Measurements from ENCODE around the gene RBCK1. TPM values are rescaled to one million over a fixed set of nuclear protein-coding genes. Genes with fewer than 3 reads are reported as not detected.

RBCK1 gene
- total and polyA plus RNA-seq, 9 of the 15 experiments (the other 6 are each of a cell fraction or from before 2014, with no cell fraction given) = 5.9 to 59.3 (median 26.5) TPM

DNA sequence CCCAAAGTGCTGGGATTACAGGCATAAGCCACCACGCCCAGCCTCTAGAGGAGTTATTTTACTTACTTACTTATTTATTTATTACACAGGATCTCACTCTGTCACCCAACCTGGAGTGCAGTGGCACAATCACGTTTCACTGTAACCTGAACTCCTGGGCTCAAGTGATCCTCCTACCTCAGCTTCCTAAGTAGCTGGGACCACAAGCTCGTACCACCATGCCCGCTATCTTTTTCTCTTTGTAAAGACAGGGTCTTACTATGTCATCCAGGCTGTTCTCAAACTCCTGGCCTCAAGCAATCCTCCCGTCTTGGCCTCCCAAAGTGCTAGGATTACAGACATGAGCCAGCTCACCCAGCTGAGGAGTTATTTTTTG lies 29.1 kb upstream of the RBCK1 start (continued):
- TF ChIP-seq, protein P1, sequence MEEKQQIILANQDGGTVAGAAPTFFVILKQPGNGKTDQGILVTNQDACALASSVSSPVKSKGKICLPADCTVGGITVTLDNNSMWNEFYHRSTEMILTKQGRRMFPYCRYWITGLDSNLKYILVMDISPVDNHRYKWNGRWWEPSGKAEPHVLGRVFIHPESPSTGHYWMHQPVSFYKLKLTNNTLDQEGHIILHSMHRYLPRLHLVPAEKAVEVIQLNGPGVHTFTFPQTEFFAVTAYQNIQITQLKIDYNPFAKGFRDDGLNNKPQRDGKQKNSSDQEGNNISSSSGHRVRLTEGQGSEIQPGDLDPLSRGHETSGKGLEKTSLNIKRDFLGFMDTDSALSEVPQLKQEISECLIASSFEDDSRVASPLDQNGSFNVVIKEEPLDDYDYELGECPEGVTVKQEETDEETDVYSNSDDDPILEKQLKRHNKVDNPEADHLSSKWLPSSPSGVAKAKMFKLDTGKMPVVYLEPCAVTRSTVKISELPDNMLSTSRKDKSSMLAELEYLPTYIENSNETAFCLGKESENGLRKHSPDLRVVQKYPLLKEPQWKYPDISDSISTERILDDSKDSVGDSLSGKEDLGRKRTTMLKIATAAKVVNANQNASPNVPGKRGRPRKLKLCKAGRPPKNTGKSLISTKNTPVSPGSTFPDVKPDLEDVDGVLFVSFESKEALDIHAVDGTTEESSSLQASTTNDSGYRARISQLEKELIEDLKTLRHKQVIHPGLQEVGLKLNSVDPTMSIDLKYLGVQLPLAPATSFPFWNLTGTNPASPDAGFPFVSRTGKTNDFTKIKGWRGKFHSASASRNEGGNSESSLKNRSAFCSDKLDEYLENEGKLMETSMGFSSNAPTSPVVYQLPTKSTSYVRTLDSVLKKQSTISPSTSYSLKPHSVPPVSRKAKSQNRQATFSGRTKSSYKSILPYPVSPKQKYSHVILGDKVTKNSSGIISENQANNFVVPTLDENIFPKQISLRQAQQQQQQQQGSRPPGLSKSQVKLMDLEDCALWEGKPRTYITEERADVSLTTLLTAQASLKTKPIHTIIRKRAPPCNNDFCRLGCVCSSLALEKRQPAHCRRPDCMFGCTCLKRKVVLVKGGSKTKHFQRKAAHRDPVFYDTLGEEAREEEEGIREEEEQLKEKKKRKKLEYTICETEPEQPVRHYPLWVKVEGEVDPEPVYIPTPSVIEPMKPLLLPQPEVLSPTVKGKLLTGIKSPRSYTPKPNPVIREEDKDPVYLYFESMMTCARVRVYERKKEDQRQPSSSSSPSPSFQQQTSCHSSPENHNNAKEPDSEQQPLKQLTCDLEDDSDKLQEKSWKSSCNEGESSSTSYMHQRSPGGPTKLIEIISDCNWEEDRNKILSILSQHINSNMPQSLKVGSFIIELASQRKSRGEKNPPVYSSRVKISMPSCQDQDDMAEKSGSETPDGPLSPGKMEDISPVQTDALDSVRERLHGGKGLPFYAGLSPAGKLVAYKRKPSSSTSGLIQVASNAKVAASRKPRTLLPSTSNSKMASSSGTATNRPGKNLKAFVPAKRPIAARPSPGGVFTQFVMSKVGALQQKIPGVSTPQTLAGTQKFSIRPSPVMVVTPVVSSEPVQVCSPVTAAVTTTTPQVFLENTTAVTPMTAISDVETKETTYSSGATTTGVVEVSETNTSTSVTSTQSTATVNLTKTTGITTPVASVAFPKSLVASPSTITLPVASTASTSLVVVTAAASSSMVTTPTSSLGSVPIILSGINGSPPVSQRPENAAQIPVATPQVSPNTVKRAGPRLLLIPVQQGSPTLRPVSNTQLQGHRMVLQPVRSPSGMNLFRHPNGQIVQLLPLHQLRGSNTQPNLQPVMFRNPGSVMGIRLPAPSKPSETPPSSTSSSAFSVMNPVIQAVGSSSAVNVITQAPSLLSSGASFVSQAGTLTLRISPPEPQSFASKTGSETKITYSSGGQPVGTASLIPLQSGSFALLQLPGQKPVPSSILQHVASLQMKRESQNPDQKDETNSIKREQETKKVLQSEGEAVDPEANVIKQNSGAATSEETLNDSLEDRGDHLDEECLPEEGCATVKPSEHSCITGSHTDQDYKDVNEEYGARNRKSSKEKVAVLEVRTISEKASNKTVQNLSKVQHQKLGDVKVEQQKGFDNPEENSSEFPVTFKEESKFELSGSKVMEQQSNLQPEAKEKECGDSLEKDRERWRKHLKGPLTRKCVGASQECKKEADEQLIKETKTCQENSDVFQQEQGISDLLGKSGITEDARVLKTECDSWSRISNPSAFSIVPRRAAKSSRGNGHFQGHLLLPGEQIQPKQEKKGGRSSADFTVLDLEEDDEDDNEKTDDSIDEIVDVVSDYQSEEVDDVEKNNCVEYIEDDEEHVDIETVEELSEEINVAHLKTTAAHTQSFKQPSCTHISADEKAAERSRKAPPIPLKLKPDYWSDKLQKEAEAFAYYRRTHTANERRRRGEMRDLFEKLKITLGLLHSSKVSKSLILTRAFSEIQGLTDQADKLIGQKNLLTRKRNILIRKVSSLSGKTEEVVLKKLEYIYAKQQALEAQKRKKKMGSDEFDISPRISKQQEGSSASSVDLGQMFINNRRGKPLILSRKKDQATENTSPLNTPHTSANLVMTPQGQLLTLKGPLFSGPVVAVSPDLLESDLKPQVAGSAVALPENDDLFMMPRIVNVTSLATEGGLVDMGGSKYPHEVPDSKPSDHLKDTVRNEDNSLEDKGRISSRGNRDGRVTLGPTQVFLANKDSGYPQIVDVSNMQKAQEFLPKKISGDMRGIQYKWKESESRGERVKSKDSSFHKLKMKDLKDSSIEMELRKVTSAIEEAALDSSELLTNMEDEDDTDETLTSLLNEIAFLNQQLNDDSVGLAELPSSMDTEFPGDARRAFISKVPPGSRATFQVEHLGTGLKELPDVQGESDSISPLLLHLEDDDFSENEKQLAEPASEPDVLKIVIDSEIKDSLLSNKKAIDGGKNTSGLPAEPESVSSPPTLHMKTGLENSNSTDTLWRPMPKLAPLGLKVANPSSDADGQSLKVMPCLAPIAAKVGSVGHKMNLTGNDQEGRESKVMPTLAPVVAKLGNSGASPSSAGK (IDR thresholded peaks at IDR 0.05) = 0 out of 2 replicates have a peak, but pooled peaks have one; percentile 11
- TF ChIP-seq CCNT2 (IDR thresholded peaks at IDR 0.05; ENCODE audit: borderline replicate concordance, extremely low read depth, insufficient read length, low read depth, low read length) (no peak), ZEB2 (IDR thresholded peaks at IDR 0.05) (no peak)
